Right atrium auricular region (tissue), 2 donors: ENCODE results near the gene TAP2. TPM values are rescaled to one million over a fixed set of nuclear protein-coding genes. Genes with fewer than 3 reads are reported as not detected.

Experiments
- DNase-seq: peaks from one replicate; pipeline ENCODE4 v3.0.0-alpha.2; 2019; ENCODE audit warnings: low spot score
- H3K27ac ChIP-seq, 2 donors: fragments of 200-600 bp; sonication (generic); 1 replicate in 1 of 2; 2 replicates in 1 of 2; pipeline ENCODE4 v1.5.1; 2016 to 2019
- H3K27me3 ChIP-seq, 2 donors: fragments of 200-600 bp; sonication (generic); one replicate each; pipeline versions ENCODE4 v1.5.1 to v1.6.0; 2017 to 2019
- H3K36me3 ChIP-seq: fragments of 200-600 bp; sonication (generic); one replicate; pipeline ENCODE4 v1.5.1; 2016
- H3K4me1 ChIP-seq, 2 donors: fragments of 200-600 bp; sonication (generic); one replicate each; pipeline versions ENCODE4 v1.5.1 to v1.6.0; 2017 to 2019
- H3K4me3 ChIP-seq, 2 donors: fragments of 200-600 bp; sonication (generic); 1 replicate in 1 of 2; 2 replicates in 1 of 2; pipeline ENCODE4 v1.5.1; 2017 to 2019; ENCODE audit warnings: mild to moderate bottlenecking in 1 of 2, moderate library complexity in 1 of 2
- H3K9me3 ChIP-seq, 2 donors: fragments of 200-600 bp; sonication (generic); one replicate each; pipeline ENCODE4 v1.5.1; 2019
- total RNA-seq, 2 donors: library from RNA; depleted of rRNA; stranded (reverse); fragments of >200 nt; gene quantifications; one replicate each; pipeline ENCODE4 v1.1.0, GENCODE V29; 2016
- TF ChIP-seq, protein P1 (sequence below), 2 donors: fragments of 200-600 bp; sonication (generic); IDR thresholded peaks; one replicate each; pipeline ENCODE4 v1.5.1; 2019; ENCODE audit warnings: antibody characterized with exemption in 2 of 2

The TAP2 gene
- total RNA-seq, 2 donors from 2014 or later: 3.4 to 6.3 TPM

GRCh38 chr6:32842690-32843089, 4.2 kb upstream of the TAP2 start:
- no peak overlapping the region for H3K4me3 ChIP-seq
- H3K27ac ChIP-seq: peak overlapping the region; percentile 94 to 95
- H3K4me1 ChIP-seq: peaks cover 0 to 33% of the 10 kb centered on the region in 2 donors
- H3K9me3 ChIP-seq: no peaks in the 10 kb centered on the region
- no peaks in the 10 kb centered on the region for H3K27me3 ChIP-seq
- DNase-seq: no peak
- TF ChIP-seq, protein P1, sequence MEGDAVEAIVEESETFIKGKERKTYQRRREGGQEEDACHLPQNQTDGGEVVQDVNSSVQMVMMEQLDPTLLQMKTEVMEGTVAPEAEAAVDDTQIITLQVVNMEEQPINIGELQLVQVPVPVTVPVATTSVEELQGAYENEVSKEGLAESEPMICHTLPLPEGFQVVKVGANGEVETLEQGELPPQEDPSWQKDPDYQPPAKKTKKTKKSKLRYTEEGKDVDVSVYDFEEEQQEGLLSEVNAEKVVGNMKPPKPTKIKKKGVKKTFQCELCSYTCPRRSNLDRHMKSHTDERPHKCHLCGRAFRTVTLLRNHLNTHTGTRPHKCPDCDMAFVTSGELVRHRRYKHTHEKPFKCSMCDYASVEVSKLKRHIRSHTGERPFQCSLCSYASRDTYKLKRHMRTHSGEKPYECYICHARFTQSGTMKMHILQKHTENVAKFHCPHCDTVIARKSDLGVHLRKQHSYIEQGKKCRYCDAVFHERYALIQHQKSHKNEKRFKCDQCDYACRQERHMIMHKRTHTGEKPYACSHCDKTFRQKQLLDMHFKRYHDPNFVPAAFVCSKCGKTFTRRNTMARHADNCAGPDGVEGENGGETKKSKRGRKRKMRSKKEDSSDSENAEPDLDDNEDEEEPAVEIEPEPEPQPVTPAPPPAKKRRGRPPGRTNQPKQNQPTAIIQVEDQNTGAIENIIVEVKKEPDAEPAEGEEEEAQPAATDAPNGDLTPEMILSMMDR (IDR thresholded peaks at IDR 0.05): no peak
- peaks cover 33% of the 10 kb centered on the region for H3K36me3 ChIP-seq

DNA sequence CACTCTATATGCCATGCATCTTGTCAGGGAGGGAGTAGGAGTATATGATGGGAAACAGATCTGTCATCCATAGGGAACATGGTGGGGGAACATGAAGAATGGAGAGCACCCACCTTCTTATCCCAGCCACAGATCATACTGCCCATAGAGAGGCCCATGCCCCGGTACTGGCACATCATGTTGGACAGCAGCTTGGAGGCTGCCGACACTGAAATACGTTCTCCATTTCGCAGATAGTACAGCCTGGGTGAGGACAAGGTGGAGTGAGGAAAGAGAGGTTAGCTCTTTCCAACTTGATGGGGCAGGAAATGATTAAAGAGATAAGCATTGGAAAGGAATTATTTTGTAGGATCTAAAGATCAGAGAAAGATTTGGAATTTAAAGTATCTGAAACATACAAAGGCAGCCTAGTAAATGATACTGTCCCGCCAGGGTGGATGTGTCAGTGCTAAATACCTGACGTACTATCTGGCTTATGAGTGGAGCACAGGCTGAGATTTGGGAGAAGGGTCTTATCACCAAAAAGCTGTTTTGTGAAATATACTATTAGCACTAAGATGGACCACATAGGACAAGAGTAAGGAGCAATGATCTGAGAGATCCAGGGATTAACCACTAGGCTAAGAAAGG, 3.6 kb upstream of the TAP2 start:
- no peak overlapping the region for H3K27ac ChIP-seq

GRCh38 chr6:32840604-32841246, 2.2 kb upstream of the TAP2 start:
- H3K4me1 ChIP-seq: peaks cover 0 to 38% of the 10 kb centered on the region in 2 donors
- no peaks in the 10 kb centered on the region for H3K27me3 ChIP-seq
- no peak overlapping the region for H3K4me3 ChIP-seq
- DNase-seq: no peak
- H3K27ac ChIP-seq: no peak overlapping the region
- TF ChIP-seq, protein P1 (IDR thresholded peaks at IDR 0.05): no peak
- H3K9me3 ChIP-seq: no peaks in the 10 kb centered on the region
- peaks cover 13% of the 10 kb centered on the region for H3K36me3 ChIP-seq

More for the DNA sequence above, 3.6 kb upstream of the TAP2 start:
- no peak for DNase-seq
- H3K36me3 ChIP-seq: peaks cover 27% of the 10 kb centered on the region
- no peaks in the 10 kb centered on the region for H3K9me3 ChIP-seq
- TF ChIP-seq, protein P1 (IDR thresholded peaks at IDR 0.05): no peak
- no peak overlapping the region for H3K4me3 ChIP-seq
- peaks cover 0 to 38% of the 10 kb centered on the region in 2 donors for H3K4me1 ChIP-seq
- no peaks in the 10 kb centered on the region for H3K27me3 ChIP-seq

DNA sequence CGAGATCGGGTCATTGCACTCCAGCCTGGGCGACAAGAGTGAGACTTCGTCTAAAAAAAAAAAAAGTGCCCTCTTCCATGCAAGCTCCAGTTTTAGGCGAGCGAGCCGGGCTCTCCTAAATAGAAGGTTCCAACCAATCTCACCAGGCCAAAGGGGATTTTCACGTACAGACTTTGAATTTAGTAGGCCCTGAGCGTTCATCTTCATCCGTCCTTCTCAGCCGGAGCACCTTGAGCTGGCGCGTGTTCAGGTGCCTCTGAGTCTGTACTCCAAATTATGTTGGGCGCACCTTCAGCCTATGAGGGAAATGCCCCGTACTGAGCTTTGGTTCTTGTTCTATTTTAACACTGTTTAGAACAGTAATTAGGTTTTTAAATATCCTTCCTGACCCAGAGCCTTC, 817 bp upstream of the TAP2 start:
- Histone ChIP-seq H3K9me3 (no peaks in the 10 kb centered on the region), H3K4me3 (no peak overlapping the region), H3K36me3 (peaks cover 6% of the 10 kb centered on the region), H3K27me3 (no peaks in the 10 kb centered on the region), H3K27ac (peak overlapping the region; percentile 97 to 98), H3K4me1 (peaks cover 0 to 26% of the 10 kb centered on the region in 2 donors)
- TF ChIP-seq, protein P1 (IDR thresholded peaks at IDR 0.05): no peak
- DNase-seq: no peak

DNA sequence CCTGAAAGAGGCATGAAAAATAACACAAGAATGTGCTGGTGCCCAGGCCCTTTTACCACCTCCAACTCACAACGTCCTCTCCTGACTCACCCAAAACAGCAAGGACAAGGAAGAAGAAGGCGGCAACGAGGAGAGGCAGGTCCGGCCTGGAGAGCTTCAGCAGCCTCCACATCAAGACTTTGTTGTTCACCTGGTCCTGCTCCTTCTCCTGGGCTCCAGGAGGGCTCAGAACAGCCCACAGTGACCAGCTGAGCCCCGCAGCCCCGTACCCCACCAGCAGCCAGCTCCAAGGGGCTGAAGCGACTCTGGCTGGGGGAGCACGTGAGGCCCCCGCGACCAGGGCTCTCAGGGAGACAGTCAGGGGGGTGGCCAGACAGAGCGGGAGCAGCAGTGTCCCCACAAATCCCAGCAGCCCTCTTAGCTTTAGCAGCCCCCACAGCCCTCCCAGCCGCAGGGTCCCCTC, 857 bp downstream of the TAP2 start:
- DNase-seq: no peak
- Histone ChIP-seq H3K27me3 (no peaks in the 10 kb centered on the region), H3K27ac (peak overlapping the region; percentile 97 to 98), H3K9me3 (no peaks in the 10 kb centered on the region), H3K4me1 (peaks cover 0 to 17% of the 10 kb centered on the region in 2 donors), H3K36me3 (peaks cover 6% of the 10 kb centered on the region), H3K4me3 (peak overlapping the region; percentile 80 to 95)
- TF ChIP-seq, protein P1 (IDR thresholded peaks at IDR 0.05): no peak
